Mesenchymal stem cell (in vitro differentiated cells and primary cell): ENCODE data around the gene NECAP2.

ENCODE experiments used
- DNase-seq: peaks from one replicate; pipeline ENCODE4 v3.0.0-alpha.2; 2013
- H2AFZ ChIP-seq: one replicate; pipeline ENCODE4 v1.6.1; 2013; ENCODE audit warnings: low read depth, mild to moderate bottlenecking, control low read depth, inconsistent platforms, low read length, moderate library complexity
- H2AK5ac ChIP-seq: 2 replicates; pipeline ENCODE4 v1.6.1; 2013; ENCODE audit warnings: low read length, moderate library complexity, mild to moderate bottlenecking, inconsistent platforms; ENCODE audit not compliant: severe bottlenecking
- H2BK120ac ChIP-seq: one replicate; pipeline ENCODE4 v1.6.1; 2013; ENCODE audit warnings: low read depth, mild to moderate bottlenecking, inconsistent platforms, low read length, moderate library complexity
- H2BK12ac ChIP-seq, 2 experiments: one replicate each; pipeline ENCODE4 v1.6.1; 2013; ENCODE audit warnings: inconsistent platforms in 2 of 2, low read length in 2 of 2, mild to moderate bottlenecking in 2 of 2, moderate library complexity in 2 of 2, control low read depth in 1 of 2
- H2BK15ac ChIP-seq: one replicate; pipeline ENCODE4 v1.6.1; 2013; ENCODE audit warnings: mild to moderate bottlenecking, low read depth, inconsistent platforms; ENCODE audit not compliant: poor library complexity, severe bottlenecking
- H2BK5ac ChIP-seq: 2 replicates; pipeline ENCODE4 v1.6.1; 2013; ENCODE audit warnings: low read depth, mild to moderate bottlenecking, low read length, control low read depth, inconsistent platforms; ENCODE audit not compliant: poor library complexity, severe bottlenecking
- H3K14ac ChIP-seq, 2 experiments: one replicate each; pipeline ENCODE4 v1.6.1; 2013; ENCODE audit warnings: inconsistent platforms in 2 of 2, low read length in 2 of 2, control low read depth in 1 of 2, mild to moderate bottlenecking in 1 of 2, moderate library complexity in 1 of 2
- H3K18ac ChIP-seq, 2 experiments: one replicate each; pipeline ENCODE4 v1.6.1; 2013; ENCODE audit warnings: inconsistent platforms in 2 of 2, low read length in 2 of 2, control low read depth in 1 of 2, low read depth in 1 of 2, mild to moderate bottlenecking in 1 of 2
- H3K23ac ChIP-seq, 2 experiments: one replicate each; pipeline ENCODE4 v1.6.1; 2013; ENCODE audit warnings: inconsistent platforms in 2 of 2, low read length in 2 of 2, mild to moderate bottlenecking in 2 of 2, moderate library complexity in 2 of 2, control low read depth in 1 of 2
- H3K27ac ChIP-seq: 2 replicates; pipeline ENCODE4 v1.5.1; 2013; ENCODE audit warnings: mild to moderate bottlenecking, moderate library complexity, low read length, control low read depth, inconsistent platforms; ENCODE audit not compliant: poor library complexity, severe bottlenecking
- H3K27me3 ChIP-seq, 2 experiments: 2 replicates each; pipeline versions ENCODE4 v1.6.1 to v1.7.0; 2013; ENCODE audit warnings: low read length in 2 of 2, mild to moderate bottlenecking in 2 of 2, moderate library complexity in 2 of 2, control low read depth in 1 of 2, inconsistent platforms in 1 of 2; ENCODE audit not compliant: control insufficient read depth in 1 of 2, insufficient read depth in 1 of 2
- H3K36me3 ChIP-seq, 2 experiments: 2 replicates each; pipeline versions ENCODE4 v1.6.1 to v1.7.0; 2013; ENCODE audit warnings: low read length in 2 of 2, control low read depth in 1 of 2, inconsistent platforms in 1 of 2, low read depth in 1 of 2, mild to moderate bottlenecking in 1 of 2; ENCODE audit not compliant: insufficient read depth in 2 of 2, control insufficient read depth in 1 of 2
- H3K4ac ChIP-seq, 2 experiments: one replicate each; pipeline ENCODE4 v1.6.1; 2013; ENCODE audit warnings: inconsistent platforms in 2 of 2, low read length in 2 of 2, mild to moderate bottlenecking in 2 of 2, moderate library complexity in 2 of 2, control low read depth in 1 of 2, low read depth in 1 of 2
- H3K4me1 ChIP-seq: 2 replicates; pipeline ENCODE4 v1.6.1; 2013; ENCODE audit warnings: low read depth, low read length, control low read depth; ENCODE audit not compliant: control insufficient read depth, insufficient read depth
- H3K4me2 ChIP-seq: 2 replicates; pipeline ENCODE4 v1.6.1; 2013; ENCODE audit warnings: low read length, mild to moderate bottlenecking, inconsistent platforms; ENCODE audit not compliant: poor library complexity, severe bottlenecking
- H3K4me3 ChIP-seq, 2 experiments: 2 replicates each; pipeline versions ENCODE4 v1.5.1 to v1.7.0; 2013; ENCODE audit warnings: low read length in 2 of 2, mild to moderate bottlenecking in 2 of 2, control low read depth in 1 of 2, low read depth in 1 of 2; ENCODE audit not compliant: insufficient read depth in 1 of 2
- H3K79me1 ChIP-seq: replicated peaks from 2 replicates; pipeline ENCODE4 v1.6.1; 2013; ENCODE audit warnings: mild to moderate bottlenecking, control low read depth, low read length, inconsistent platforms; ENCODE audit not compliant: poor library complexity, severe bottlenecking
- H3K9ac ChIP-seq: 2 replicates; pipeline ENCODE4 v1.7.0; 2013; ENCODE audit warnings: mild to moderate bottlenecking, low read length, moderate library complexity
- H3K9me3 ChIP-seq: 2 replicates; pipeline ENCODE4 v1.7.0; 2013; ENCODE audit warnings: mild to moderate bottlenecking, low read length; ENCODE audit not compliant: control insufficient read depth
- H4K8ac ChIP-seq: one replicate; pipeline ENCODE4 v1.6.1; 2013; ENCODE audit warnings: inconsistent platforms, mild to moderate bottlenecking, low read length, moderate library complexity
- H4K91ac ChIP-seq: one replicate; pipeline ENCODE4 v1.6.1; 2013; ENCODE audit warnings: mild to moderate bottlenecking, low read length, inconsistent platforms
- WGBS: methylation state at CpG from one replicate; pipeline ENCODE4 v1.1.7; 2013; ENCODE audit warnings: mixed read lengths; 5-methylcytosine and 5-hydroxymethylcytosine counted together

Gene NECAP2

DNA sequence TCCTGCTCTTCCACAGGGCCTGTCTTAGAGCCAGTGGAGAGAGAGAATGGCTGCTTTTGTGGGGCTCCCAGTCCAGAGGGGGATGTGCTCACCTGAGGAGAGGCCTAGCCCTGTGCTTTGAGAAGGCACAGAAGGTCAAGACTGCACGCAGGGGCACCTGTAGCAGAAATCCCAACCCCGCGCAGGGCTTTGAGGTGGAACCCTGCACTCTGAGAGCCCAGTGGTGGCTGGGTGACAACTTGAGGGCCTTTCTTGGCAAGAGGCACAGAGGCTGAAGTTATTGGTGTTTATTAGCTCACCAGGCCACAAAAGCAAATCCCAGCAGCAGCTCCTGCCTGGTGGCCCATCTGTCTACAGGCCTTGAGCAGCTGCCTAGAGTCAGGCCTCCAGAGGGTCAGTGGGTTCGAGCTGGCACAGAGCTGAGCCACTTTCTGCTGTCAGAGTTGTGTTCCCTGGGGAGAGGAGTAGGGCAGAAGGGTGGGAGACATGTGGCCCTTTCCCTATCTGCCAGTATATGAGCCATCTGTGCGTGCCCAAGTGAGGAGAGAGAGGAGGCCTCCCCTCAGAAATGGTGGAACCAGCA lies 42.1 kb upstream of the NECAP2 start:
- H2AFZ ChIP-seq, result no peak overlapping the region
- no peak overlapping the region for H4K91ac ChIP-seq
- H3K36me3 ChIP-seq, result peaks cover 57 to 70% of the 10 kb centered on the region in 2 experiments
- no peak overlapping the region for H4K8ac ChIP-seq
- no peak for DNase-seq
- H3K27me3 ChIP-seq, result no peaks in the 10 kb centered on the region
- H3K14ac ChIP-seq, result no peak overlapping the region
- no peak overlapping the region for H2BK12ac ChIP-seq
- no peak overlapping the region for H3K4me2 ChIP-seq
- no peak overlapping the region for H3K4me3 ChIP-seq
- no peak overlapping the region for H2BK120ac ChIP-seq
- H3K23ac ChIP-seq, result no peak overlapping the region
- no peak overlapping the region for H3K18ac ChIP-seq
- H3K9ac ChIP-seq, result no peak overlapping the region
- peak overlapping the region; percentile 19 for H2AK5ac ChIP-seq
- no peak overlapping the region for H2BK5ac ChIP-seq
- H3K9me3 ChIP-seq, result no peaks in the 10 kb centered on the region
- H3K27ac ChIP-seq, result no peak overlapping the region
- 95% methylated on average over 5 of the region's 5 CpGs for WGBS
- H2BK15ac ChIP-seq, result no peak overlapping the region
- H3K4me1 ChIP-seq, result peaks cover 25% of the 10 kb centered on the region
- H3K4ac ChIP-seq, result no peak overlapping the region
- H3K79me1 ChIP-seq, result peaks cover 39% of the 10 kb centered on the region

- no peak overlapping the region for H3K4me2 ChIP-seq
- H3K9me3 ChIP-seq, result no peaks in the 10 kb centered on the region
- H2AFZ ChIP-seq, result no peak overlapping the region
- H3K23ac ChIP-seq, result no peak overlapping the region
- H3K27ac ChIP-seq, result no peak overlapping the region
- no peak overlapping the region for H3K4ac ChIP-seq
- no peak overlapping the region for H4K8ac ChIP-seq
- no peak overlapping the region for H2BK15ac ChIP-seq
- H2BK120ac ChIP-seq, result no peak overlapping the region
- H3K27me3 ChIP-seq, result peaks cover 0 to 3% of the 10 kb centered on the region in 2 experiments
- no peak overlapping the region for H3K18ac ChIP-seq
- H2BK5ac ChIP-seq, result no peak overlapping the region
- 71% methylated on average over 6 of the region's 10 CpGs for WGBS
- peaks cover 21% of the 10 kb centered on the region for H3K79me1 ChIP-seq
- H3K36me3 ChIP-seq, result peaks cover 26 to 38% of the 10 kb centered on the region in 2 experiments
- peak; percentile 24 for DNase-seq
- H3K4me1 ChIP-seq, result peaks cover 8% of the 10 kb centered on the region
- H4K91ac ChIP-seq, result no peak overlapping the region
- no peak overlapping the region for H3K9ac ChIP-seq
- H2BK12ac ChIP-seq, result no peak overlapping the region
- no peak overlapping the region for H3K14ac ChIP-seq
- no peak overlapping the region for H2AK5ac ChIP-seq
- no peak overlapping the region for H3K4me3 ChIP-seq
Observed at GRCh38 chr1:16402742-16403141, 37.8 kb upstream of the NECAP2 start.

- no peak overlapping the region for H2BK15ac ChIP-seq
- 82% methylated on average over 4 of the region's 5 CpGs for WGBS
- no peak overlapping the region for H2BK12ac ChIP-seq
Observed at GRCh38 chr1:16405441-16405840, 35.1 kb upstream of the NECAP2 start.

DNA sequence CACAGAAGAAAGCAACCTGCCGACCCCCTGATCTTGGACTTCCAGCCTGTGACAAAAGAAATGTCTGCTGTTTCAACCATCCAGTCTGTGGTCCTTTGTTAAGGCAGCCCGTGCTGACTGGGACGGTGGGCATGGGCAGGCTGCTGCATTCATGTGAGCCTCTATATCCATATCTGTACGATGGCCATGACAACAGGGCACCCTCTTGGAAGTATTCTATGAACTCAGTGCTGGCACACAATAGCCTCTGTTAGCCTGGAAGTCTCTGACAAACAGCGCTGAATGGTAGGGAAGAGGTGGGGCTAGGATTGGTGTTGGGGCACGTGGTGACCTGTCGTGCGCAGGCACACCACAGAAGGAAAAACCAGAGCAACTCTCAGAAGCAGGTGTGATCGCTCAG lies 33.7 kb upstream of the NECAP2 start:
- Histone ChIP-seq H3K9me3 (no peaks in the 10 kb centered on the region), H2BK5ac (no peak overlapping the region), H4K91ac (no peak overlapping the region), H4K8ac (no peak overlapping the region), H2BK12ac (no peak overlapping the region), H3K23ac (no peak overlapping the region), H3K79me1 (no peaks in the 10 kb centered on the region), H2BK120ac (no peak overlapping the region), H3K14ac (no peak overlapping the region), H3K36me3 (peaks cover 0 to 5% of the 10 kb centered on the region in 2 experiments), H3K4me2 (no peak overlapping the region), H3K9ac (no peak overlapping the region), H3K18ac (no peak overlapping the region), H2BK15ac (no peak overlapping the region), H3K27me3 (peaks cover 0 to 22% of the 10 kb centered on the region in 2 experiments), H3K4me3 (no peak overlapping the region), H3K27ac (no peak overlapping the region), H2AK5ac (no peak overlapping the region), H2AFZ (no peak overlapping the region), H3K4me1 (peaks cover 7% of the 10 kb centered on the region), H3K4ac (no peak overlapping the region)
- no peak for DNase-seq
- WGBS, result 96% methylated on average over 9 of the region's 9 CpGs

More at GRCh38 chr1:16405441-16405840, 35.1 kb upstream of the NECAP2 start:
- no peak overlapping the region for H3K27ac ChIP-seq
- peaks cover 0 to 16% of the 10 kb centered on the region in 2 experiments for H3K27me3 ChIP-seq
- H2AK5ac ChIP-seq, result no peak overlapping the region
- H2AFZ ChIP-seq, result no peak overlapping the region
- no peak for DNase-seq
- H4K8ac ChIP-seq, result no peak overlapping the region
- H3K4me3 ChIP-seq, result no peak overlapping the region
- no peak overlapping the region for H3K4ac ChIP-seq
- H3K36me3 ChIP-seq, result peaks cover 3 to 14% of the 10 kb centered on the region in 2 experiments
- peaks cover 1% of the 10 kb centered on the region for H3K79me1 ChIP-seq
- H3K14ac ChIP-seq, result no peak overlapping the region
- H2BK120ac ChIP-seq, result no peak overlapping the region
- no peak overlapping the region for H3K18ac ChIP-seq
- no peak overlapping the region for H3K4me2 ChIP-seq
- no peak overlapping the region for H3K23ac ChIP-seq
- H3K9me3 ChIP-seq, result no peaks in the 10 kb centered on the region
- peaks cover 7% of the 10 kb centered on the region for H3K4me1 ChIP-seq
- no peak overlapping the region for H2BK5ac ChIP-seq
- no peak overlapping the region for H4K91ac ChIP-seq
- no peak overlapping the region for H3K9ac ChIP-seq
